ENCODE results near the gene PELI2. TPM values are rescaled to one million over a fixed set of nuclear protein-coding genes. Genes with fewer than 3 reads are reported as not detected.
A peak's percentile ranks its signal among the peaks of the same experiment; 100 is the strongest.

Gene PELI2
- total and polyA plus RNA-seq, 2 of the 4 experiments (the other 2 are of a cell fraction): 6.0 to 36.7 TPM

- Histone ChIP-seq H3K9me1 (ENCODE audit: insufficient read depth, low read length) (no peaks in the 10 kb centered on the region), H3K18ac (ENCODE audit: low read depth, low read length) (no peak overlapping the region), H3K27me3 (ENCODE audit: control insufficient read depth, insufficient read depth, low read length) (peaks cover 45% of the 10 kb centered on the region), H3K9ac (ENCODE audit: low read depth, low read length) (no peak overlapping the region), H3K23ac (ENCODE audit: low read depth, low read length) (no peak overlapping the region), H3K4me2 (ENCODE audit: low read depth, low read length) (no peak overlapping the region), H3K36me3 (ENCODE audit: control insufficient read depth, insufficient read depth, low read length) (no peaks in the 10 kb centered on the region), H3K56ac (ENCODE audit: extremely low read depth, insufficient read depth, low read length) (no peak overlapping the region), H2BK5ac (ENCODE audit: low read depth, low read length, poor library complexity, severe bottlenecking) (no peak overlapping the region), H3K14ac (replicated peaks; ENCODE audit: low read depth, low read length) (no peak overlapping the region), H4K8ac (ENCODE audit: low read depth in 2 of 2, low read length in 2 of 2) (no peak overlapping the region), H4K91ac (ENCODE audit: insufficient read depth, low read depth, low read length) (no peak overlapping the region), H2AK9ac (replicated peaks; ENCODE audit: low read depth, low read length, poor library complexity) (no peak overlapping the region), H3K79me1 (ENCODE audit: low read depth in 1 of 2, low read length in 2 of 2) (no peaks in the 10 kb centered on the region), H3K4ac (ENCODE audit: low read depth, low read length) (no peak overlapping the region), H2BK120ac (ENCODE audit: low read depth, low read length) (no peak overlapping the region), H2BK15ac (ENCODE audit: low read depth, low read length) (no peak overlapping the region), H3K4me1 (ENCODE audit: control insufficient read depth, insufficient read depth, low read length) (peaks cover 1% of the 10 kb centered on the region; the same call in 1 of the 2 replicates), H4K20me1 (ENCODE audit: insufficient read depth, low read length) (no peaks in the 10 kb centered on the region), H2AFZ (replicated peaks; ENCODE audit: low read length, poor library complexity) (no peak overlapping the region), H2AK5ac (ENCODE audit: low read depth, low read length) (no peak overlapping the region), H3K27ac (ENCODE audit: insufficient read depth, low read length) (no peak overlapping the region), H3K9me3 (ENCODE audit: control insufficient read depth, insufficient read depth, low read length) (0 out of 2 replicates have a peak, but pooled peaks cover 1% of the 10 kb centered on the region), H3K4me3 (ENCODE audit: insufficient read depth, low read depth, low read length) (no peak overlapping the region), H2BK20ac (ENCODE audit: low read depth, low read length) (no peak overlapping the region), H4K5ac (ENCODE audit: low read depth, low read length) (no peak overlapping the region)
- 50% methylated on average over 1 of the region's 2 CpGs; no CpG with 5 or more reads in 1 of the 2 experiments for WGBS, 2 experiments (ENCODE audit: extremely low coverage in 2 of 2, insufficient read length in 1 of 2)
- TF ChIP-seq RAD21 (IDR thresholded peaks at IDR 0.05; ENCODE audit: low read length): no peak
- peak; percentile 56 for TF ChIP-seq CEBPB (IDR thresholded peaks at IDR 0.05; ENCODE audit: low read depth, low read length)
- TF ChIP-seq SMC3 (IDR thresholded peaks at IDR 0.05; ENCODE audit: low read depth, low read length): no peak
- ChIA-PET POLR2A (ENCODE audit: unreplicated experiment) (no interaction called here), CTCF (interaction anchor here (0.7 kb wide), 1 partner anchor 18 kb away, joined by 5 read pairs; no protein-coding TSS in a partner anchor)
- BruUV-seq (replicated peaks): no TSS peak
- no peak for ATAC-seq (ENCODE audit: low read depth)
- in situ Hi-C loops (cut with MboI; ENCODE audit: low sequenced_read_pairs) (no loop called here), intact Hi-C loops (cut with micrococcal nuclease) (no loop called here), dilution Hi-C loops (cut with HindIII; ENCODE audit: low sequenced_read_pairs, unreplicated experiment) (no loop called here)
- DNase-seq: peak; percentile 11
These were observed 37.1 kb upstream of the PELI2 start for GRCh38 chr14:56081139-56081538.
